ENCODE results near the gene TNFAIP1.

- TF ChIP-seq POLR2A (IDR thresholded peaks at IDR 0.05; ENCODE audit: low read length) (no peak), GATA1 (IDR thresholded peaks at IDR 0.05; ENCODE audit: low read depth, low read length) (no peak)
These were observed 35.2 kb downstream of the TNFAIP1 start for GRCh38 chr17:28370744-28371103.
